Measurements from ENCODE around the gene DNAJC17. TPM values are rescaled to one million over a fixed set of nuclear protein-coding genes. Genes with fewer than 3 reads are reported as not detected.
A peak's percentile ranks its signal among the peaks of the same experiment; 100 is the strongest.

The DNAJC17 gene
- total and polyA plus RNA-seq, 2 of the 13 experiments (the other 11 are each of a cell fraction or from before 2014, with no cell fraction given), result 22.2 to 26.5 TPM

DNA sequence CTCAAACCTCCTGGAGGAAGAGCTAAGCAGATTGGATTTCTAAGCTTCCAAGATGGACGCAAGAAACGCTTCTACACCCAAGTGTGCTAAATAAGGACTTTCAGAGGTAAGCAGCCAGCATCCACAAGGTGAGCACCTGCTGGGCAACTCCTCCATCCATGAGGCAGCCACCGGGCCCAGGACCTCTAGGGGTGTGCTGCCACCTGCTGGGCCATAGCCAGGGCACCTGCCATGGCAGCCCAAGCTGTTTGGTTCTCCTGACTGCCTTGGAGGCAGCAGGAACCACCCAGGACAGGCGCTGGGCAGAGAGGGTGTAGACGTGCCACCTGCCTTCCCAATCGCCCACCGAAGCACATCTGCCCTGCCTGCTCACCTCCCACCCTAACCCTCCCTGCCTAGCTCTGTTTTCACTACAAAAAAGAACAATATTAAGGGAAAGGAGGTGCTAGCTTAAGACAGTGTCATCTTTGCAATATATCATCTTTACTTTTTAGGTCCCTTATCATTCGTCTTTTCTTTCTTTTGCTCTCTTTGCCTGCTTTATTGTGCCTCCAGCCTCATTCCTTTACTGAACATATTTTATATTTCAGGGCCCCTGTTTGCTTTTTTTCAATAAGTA lies 24.6 kb downstream of the DNAJC17 start (continued):
- TF ChIP-seq, protein P1, sequence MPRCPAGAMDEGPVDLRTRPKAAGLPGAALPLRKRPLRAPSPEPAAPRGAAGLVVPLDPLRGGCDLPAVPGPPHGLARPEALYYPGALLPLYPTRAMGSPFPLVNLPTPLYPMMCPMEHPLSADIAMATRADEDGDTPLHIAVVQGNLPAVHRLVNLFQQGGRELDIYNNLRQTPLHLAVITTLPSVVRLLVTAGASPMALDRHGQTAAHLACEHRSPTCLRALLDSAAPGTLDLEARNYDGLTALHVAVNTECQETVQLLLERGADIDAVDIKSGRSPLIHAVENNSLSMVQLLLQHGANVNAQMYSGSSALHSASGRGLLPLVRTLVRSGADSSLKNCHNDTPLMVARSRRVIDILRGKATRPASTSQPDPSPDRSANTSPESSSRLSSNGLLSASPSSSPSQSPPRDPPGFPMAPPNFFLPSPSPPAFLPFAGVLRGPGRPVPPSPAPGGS (CRISPR knock-in tag; IDR thresholded peaks at IDR 0.05), result no peak
- TF ChIP-seq ZBTB38 (CRISPR knock-in tag; IDR thresholded peaks at IDR 0.05) (no peak), ZNF577 (CRISPR knock-in tag; IDR thresholded peaks at IDR 0.05; ENCODE audit: borderline replicate concordance, low read depth) (no peak), KDM2A (CRISPR knock-in tag; IDR thresholded peaks at IDR 0.05; ENCODE audit: borderline replicate concordance, low read depth) (peak; percentile 70; the same call in 1 of the 2 replicates), KAT2B (IDR thresholded peaks at IDR 0.05; ENCODE audit: borderline replicate concordance, low read depth, low read length) (no peak), AKAP8 (CRISPR knock-in tag; IDR thresholded peaks at IDR 0.05) (no peak), KDM1A (CRISPR knock-in tag; IDR thresholded peaks at IDR 0.05) (0 out of 2 replicates have a peak, but pooled peaks have one; percentile 37), ZSCAN21 (CRISPR knock-in tag; IDR thresholded peaks at IDR 0.05; ENCODE audit: borderline replicate concordance) (no peak; the same call in 1 of the 2 replicates), FOXC1 (CRISPR knock-in tag; IDR thresholded peaks at IDR 0.05; ENCODE audit: borderline replicate concordance) (no peak), ZSCAN31 (CRISPR knock-in tag; IDR thresholded peaks at IDR 0.05; ENCODE audit: low read depth) (no peak), KLF16 (CRISPR knock-in tag; IDR thresholded peaks at IDR 0.05) (peak in 1 of 2 experiments; percentile 74; a peak in 1 of 4 replicates), SMAD3 (CRISPR knock-in tag; IDR thresholded peaks at IDR 0.05) (peak; percentile 39; the same call in 1 of the 2 replicates), ERF (CRISPR knock-in tag; IDR thresholded peaks at IDR 0.05) (peak; percentile 69; the same call in 1 of the 2 replicates), JARID2 (CRISPR knock-in tag; IDR thresholded peaks at IDR 0.05; ENCODE audit: insufficient replicate concordance) (no peak), ZNF543 (CRISPR knock-in tag; IDR thresholded peaks at IDR 0.05) (no peak), MXI1 (IDR thresholded peaks at IDR 0.05; ENCODE audit: borderline replicate concordance, low read depth, low read length) (peak; percentile 31; the same call in 1 of the 3 replicates)
- TF ChIP-seq, protein P2, sequence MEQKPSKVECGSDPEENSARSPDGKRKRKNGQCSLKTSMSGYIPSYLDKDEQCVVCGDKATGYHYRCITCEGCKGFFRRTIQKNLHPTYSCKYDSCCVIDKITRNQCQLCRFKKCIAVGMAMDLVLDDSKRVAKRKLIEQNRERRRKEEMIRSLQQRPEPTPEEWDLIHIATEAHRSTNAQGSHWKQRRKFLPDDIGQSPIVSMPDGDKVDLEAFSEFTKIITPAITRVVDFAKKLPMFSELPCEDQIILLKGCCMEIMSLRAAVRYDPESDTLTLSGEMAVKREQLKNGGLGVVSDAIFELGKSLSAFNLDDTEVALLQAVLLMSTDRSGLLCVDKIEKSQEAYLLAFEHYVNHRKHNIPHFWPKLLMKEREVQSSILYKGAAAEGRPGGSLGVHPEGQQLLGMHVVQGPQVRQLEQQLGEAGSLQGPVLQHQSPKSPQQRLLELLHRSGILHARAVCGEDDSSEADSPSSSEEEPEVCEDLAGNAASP (CRISPR knock-in tag; IDR thresholded peaks at IDR 0.05; ENCODE audit: borderline replicate concordance), result peak; percentile 51; the same call in 1 of the 2 replicates
- TF ChIP-seq, protein P3, sequence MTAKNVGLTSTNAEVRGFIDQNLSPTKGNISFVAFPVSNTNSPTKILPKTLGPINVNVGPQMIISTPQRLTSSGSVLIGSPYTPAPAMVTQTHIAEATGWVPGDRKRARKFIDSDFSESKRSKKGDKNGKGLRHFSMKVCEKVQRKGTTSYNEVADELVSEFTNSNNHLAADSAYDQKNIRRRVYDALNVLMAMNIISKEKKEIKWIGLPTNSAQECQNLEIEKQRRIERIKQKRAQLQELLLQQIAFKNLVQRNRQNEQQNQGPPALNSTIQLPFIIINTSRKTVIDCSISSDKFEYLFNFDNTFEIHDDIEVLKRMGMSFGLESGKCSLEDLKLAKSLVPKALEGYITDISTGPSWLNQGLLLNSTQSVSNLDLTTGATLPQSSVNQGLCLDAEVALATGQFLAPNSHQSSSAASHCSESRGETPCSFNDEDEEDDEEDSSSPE (CRISPR knock-in tag; IDR thresholded peaks at IDR 0.05), result 0 out of 2 replicates have a peak, but pooled peaks have one; percentile 26
- TF ChIP-seq, protein P4, sequence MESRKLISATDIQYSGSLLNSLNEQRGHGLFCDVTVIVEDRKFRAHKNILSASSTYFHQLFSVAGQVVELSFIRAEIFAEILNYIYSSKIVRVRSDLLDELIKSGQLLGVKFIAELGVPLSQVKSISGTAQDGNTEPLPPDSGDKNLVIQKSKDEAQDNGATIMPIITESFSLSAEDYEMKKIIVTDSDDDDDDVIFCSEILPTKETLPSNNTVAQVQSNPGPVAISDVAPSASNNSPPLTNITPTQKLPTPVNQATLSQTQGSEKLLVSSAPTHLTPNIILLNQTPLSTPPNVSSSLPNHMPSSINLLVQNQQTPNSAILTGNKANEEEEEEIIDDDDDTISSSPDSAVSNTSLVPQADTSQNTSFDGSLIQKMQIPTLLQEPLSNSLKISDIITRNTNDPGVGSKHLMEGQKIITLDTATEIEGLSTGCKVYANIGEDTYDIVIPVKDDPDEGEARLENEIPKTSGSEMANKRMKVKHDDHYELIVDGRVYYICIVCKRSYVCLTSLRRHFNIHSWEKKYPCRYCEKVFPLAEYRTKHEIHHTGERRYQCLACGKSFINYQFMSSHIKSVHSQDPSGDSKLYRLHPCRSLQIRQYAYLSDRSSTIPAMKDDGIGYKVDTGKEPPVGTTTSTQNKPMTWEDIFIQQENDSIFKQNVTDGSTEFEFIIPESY (CRISPR knock-in tag; IDR thresholded peaks at IDR 0.05), result peak; percentile 49; the same call in 1 of the 2 replicates
- TF ChIP-seq, protein P5, sequence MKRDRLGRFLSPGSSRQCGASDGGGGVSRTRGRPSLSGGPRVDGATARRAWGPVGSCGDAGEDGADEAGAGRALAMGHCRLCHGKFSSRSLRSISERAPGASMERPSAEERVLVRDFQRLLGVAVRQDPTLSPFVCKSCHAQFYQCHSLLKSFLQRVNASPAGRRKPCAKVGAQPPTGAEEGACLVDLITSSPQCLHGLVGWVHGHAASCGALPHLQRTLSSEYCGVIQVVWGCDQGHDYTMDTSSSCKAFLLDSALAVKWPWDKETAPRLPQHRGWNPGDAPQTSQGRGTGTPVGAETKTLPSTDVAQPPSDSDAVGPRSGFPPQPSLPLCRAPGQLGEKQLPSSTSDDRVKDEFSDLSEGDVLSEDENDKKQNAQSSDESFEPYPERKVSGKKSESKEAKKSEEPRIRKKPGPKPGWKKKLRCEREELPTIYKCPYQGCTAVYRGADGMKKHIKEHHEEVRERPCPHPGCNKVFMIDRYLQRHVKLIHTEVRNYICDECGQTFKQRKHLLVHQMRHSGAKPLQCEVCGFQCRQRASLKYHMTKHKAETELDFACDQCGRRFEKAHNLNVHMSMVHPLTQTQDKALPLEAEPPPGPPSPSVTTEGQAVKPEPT (CRISPR knock-in tag; IDR thresholded peaks at IDR 0.05; ENCODE audit: low read depth), result no peak; the same call in 1 of the 2 replicates

Measured in HepG2 (cell line).